Esophagus (tissue), 2 donors: ENCODE results near the gene KRT37. TPM values are rescaled to one million over a fixed set of nuclear protein-coding genes. Genes with fewer than 3 reads are reported as not detected.
"Not testable (repeated sequence)": the region's sequence is repeated elsewhere in the genome, so short reads cannot be mapped to it uniquely, and the experiment has no call there.

Experiments
- H3K27ac ChIP-seq, 2 donors: one replicate each; pipeline ENCODE4 v1.5.1; 2013; ENCODE audit warnings: low read depth in 2 of 2, mild to moderate bottlenecking in 2 of 2, inconsistent platforms in 1 of 2, low read length in 1 of 2, moderate library complexity in 1 of 2
- H3K27me3 ChIP-seq, 2 donors: one replicate each; pipeline ENCODE4 v1.6.1; 2013; ENCODE audit warnings: low read length in 2 of 2, control low read depth in 1 of 2, mild to moderate bottlenecking in 1 of 2; ENCODE audit not compliant: insufficient read depth in 2 of 2, control insufficient read depth in 1 of 2
- H3K36me3 ChIP-seq, 2 donors: one replicate each; pipeline ENCODE4 v1.6.1; 2013; ENCODE audit warnings: low read length in 1 of 2; ENCODE audit not compliant: control insufficient read depth in 2 of 2, insufficient read depth in 2 of 2
- H3K4me1 ChIP-seq, 2 donors: one replicate each; pipeline ENCODE4 v1.6.1; 2013; ENCODE audit warnings: low read length in 1 of 2; ENCODE audit not compliant: control insufficient read depth in 2 of 2, insufficient read depth in 2 of 2
- H3K4me3 ChIP-seq, 2 donors: one replicate each; pipeline ENCODE4 v1.5.1; 2013; ENCODE audit warnings: low read length in 2 of 2, mild to moderate bottlenecking in 2 of 2, low read depth in 1 of 2, moderate library complexity in 1 of 2
- H3K9me3 ChIP-seq, 2 donors: one replicate each; pipeline ENCODE4 v1.6.1; 2013; ENCODE audit warnings: mild to moderate bottlenecking in 2 of 2, low read depth in 1 of 2, low read length in 1 of 2, moderate library complexity in 1 of 2; ENCODE audit not compliant: control insufficient read depth in 2 of 2, insufficient read depth in 1 of 2
- WGBS, 2 donors: extraction: QIAGEN DNeasy Blood & Tissue Kit; methylation state at CpG; one replicate each; pipeline ENCODE4 v1.1.7; 2013; 5-methylcytosine and 5-hydroxymethylcytosine counted together
- polyA plus RNA-seq, 2 donors: library from polyadenylated mRNA; stranded (reverse); fragments of 200-250 nt; gene quantifications; one replicate each; pipeline ENCODE4 v1.2.3, GENCODE V29; 2013
- donor health status: healthy with polysubstance abuse.
- donor health status: Bipolar disorder and iron deficiency.

KRT37 gene
- polyA plus RNA-seq, 2 donors = not detected

GRCh38 chr17:41396996-41397660, 27.3 kb downstream of the KRT37 start, which contains the start of gene KRT31:
Gene KRT31, minus strand, starts transcription at chr17:41397608. Its CDS starts 69 bp downstream, at chr17:41397539.
- 85 to 88% methylated on average over 16 of the region's 16 CpGs for WGBS, 2 donors
- Histone ChIP-seq H3K36me3 (no peaks in the 10 kb centered on the region), H3K9me3 (no peaks in the 10 kb centered on the region), H3K4me1 (peaks cover 2 to 16% of the 10 kb centered on the region in 2 donors), H3K4me3 (no peak within 1 kb of the TSS), H3K27me3 (no peaks in the 10 kb centered on the region), H3K27ac (no peak within 1 kb of the TSS)

DNA sequence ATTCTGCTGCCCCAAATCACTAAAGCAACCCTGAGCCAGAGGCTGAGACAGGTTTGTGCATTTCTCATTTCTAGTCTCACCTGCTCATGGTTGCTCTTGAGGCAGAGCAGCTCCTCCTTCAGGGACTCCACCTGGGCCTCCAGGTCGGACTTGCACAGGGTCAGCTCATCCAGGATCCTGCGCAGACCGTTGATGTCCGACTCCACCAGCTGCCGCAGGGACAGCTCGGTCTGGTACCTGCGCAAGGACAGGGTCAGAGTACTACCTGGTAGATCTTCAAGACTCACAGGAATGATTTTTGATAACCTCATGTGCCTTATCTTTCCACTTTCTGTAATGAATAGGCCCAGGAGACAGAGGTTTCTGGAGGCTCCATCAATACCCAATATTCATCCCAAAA, 28.0 kb downstream of the KRT37 start:
- H3K27ac ChIP-seq = no peak overlapping the region
- H3K4me3 ChIP-seq = no peak overlapping the region
- WGBS, 2 donors = 88 to 93% methylated on average over 7 of the region's 7 CpGs
- no peaks in the 10 kb centered on the region for H3K27me3 ChIP-seq
- H3K36me3 ChIP-seq = no peaks in the 10 kb centered on the region
- peaks cover 2 to 16% of the 10 kb centered on the region in 2 donors for H3K4me1 ChIP-seq
- no peaks in the 10 kb centered on the region for H3K9me3 ChIP-seq

- H3K27me3 ChIP-seq = no peaks in the 10 kb centered on the region
- 88 to 95% methylated on average over 1 of the region's 1 CpG for WGBS, 2 donors
- no peaks in the 10 kb centered on the region for H3K9me3 ChIP-seq
- H3K4me3 ChIP-seq = no peak overlapping the region
- H3K27ac ChIP-seq = peak overlapping the region; percentile 44 to 66
- peaks cover 2 to 16% of the 10 kb centered on the region in 2 donors for H3K4me1 ChIP-seq
- H3K36me3 ChIP-seq = no peaks in the 10 kb centered on the region
Measured at GRCh38 chr17:41395611-41396010, 28.8 kb downstream of the KRT37 start.

GRCh38 chr17:41395044-41395443, 29.3 kb downstream of the KRT37 start:
- WGBS, 2 donors = 51 to 74% methylated on average over 12 of the region's 12 CpGs
- H3K27me3 ChIP-seq = not testable (repeated sequence)

GRCh38 chr17:41394254-41394996, 30.0 kb downstream of the KRT37 start:
- H3K9me3 ChIP-seq = no peaks in the 10 kb centered on the region
- peak overlapping the region; percentile 40 to 63 for H3K27ac ChIP-seq
- H3K4me1 ChIP-seq = peaks cover 2 to 16% of the 10 kb centered on the region in 2 donors
- H3K36me3 ChIP-seq = no peaks in the 10 kb centered on the region
- no peak overlapping the region for H3K4me3 ChIP-seq
- H3K27me3 ChIP-seq = no peaks in the 10 kb centered on the region
- 52 to 73% methylated on average over 10 of the region's 10 CpGs for WGBS, 2 donors

More at GRCh38 chr17:41395044-41395443, 29.3 kb downstream of the KRT37 start:
- not testable (repeated sequence) for H3K36me3 ChIP-seq, H3K9me3 ChIP-seq, H3K4me3 ChIP-seq
- H3K4me1 ChIP-seq = peaks cover 2 to 16% of the 10 kb centered on the region in 2 donors
- H3K27ac ChIP-seq = peak overlapping the region; percentile 44 to 66

DNA sequence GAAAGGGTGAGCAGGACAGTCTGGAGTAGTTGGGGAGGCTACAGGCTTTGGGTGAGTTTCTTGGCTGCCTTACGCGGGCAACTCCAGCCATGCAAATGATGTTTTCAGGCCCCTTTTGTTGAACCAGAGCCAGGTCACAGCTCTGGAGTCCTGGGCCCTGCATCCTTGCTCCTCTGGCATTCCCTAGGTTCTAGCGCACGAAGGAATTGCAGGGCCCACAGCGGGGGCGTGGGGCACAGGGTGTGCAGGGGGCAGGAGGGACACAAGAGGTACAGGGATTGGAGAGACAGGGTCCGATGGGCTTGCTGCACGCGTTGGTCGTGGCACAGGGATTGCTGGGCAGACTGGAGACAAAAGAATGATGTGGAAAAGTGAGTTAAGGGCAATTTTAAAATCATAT, 30.6 kb downstream of the KRT37 start:
- Histone ChIP-seq H3K27ac (peak overlapping the region; percentile 12 to 45), H3K27me3 (no peaks in the 10 kb centered on the region), H3K9me3 (no peaks in the 10 kb centered on the region), H3K4me1 (peaks cover 2 to 16% of the 10 kb centered on the region in 2 donors), H3K4me3 (no peak overlapping the region), H3K36me3 (no peaks in the 10 kb centered on the region)
- WGBS, 2 donors = 86% methylated on average over 9 to 10 of the region's 10 CpGs

- Histone ChIP-seq H3K27ac (peak overlapping the region in 1 of 2 donors; percentile 45), H3K4me1 (peaks cover 2 to 16% of the 10 kb centered on the region in 2 donors), H3K9me3 (no peaks in the 10 kb centered on the region), H3K4me3 (no peak overlapping the region), H3K27me3 (no peaks in the 10 kb centered on the region), H3K36me3 (no peaks in the 10 kb centered on the region)
- WGBS, 2 donors = 57 to 62% methylated on average over 5 of the region's 5 CpGs
Measured at GRCh38 chr17:41393294-41393693, 31.1 kb downstream of the KRT37 start.

DNA sequence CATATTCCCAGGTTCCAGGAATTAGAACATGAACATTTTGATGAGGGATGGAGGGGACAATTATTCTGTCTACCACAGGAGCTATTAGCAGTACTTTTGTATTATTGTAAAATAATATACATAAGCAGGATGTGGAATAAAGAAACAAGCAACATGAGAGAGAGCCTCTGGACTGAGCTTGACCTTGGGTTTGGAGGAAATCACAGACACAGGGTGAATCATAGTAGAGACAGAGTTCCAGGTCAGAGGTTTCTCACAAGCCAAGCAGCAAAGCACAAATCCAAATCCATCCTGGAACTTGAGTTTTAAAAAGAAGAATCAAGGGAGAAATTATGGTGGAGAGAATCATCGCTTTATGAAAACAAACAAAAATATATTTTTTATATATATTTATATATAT, 32.1 kb downstream of the KRT37 start:
- Histone ChIP-seq H3K27me3 (no peaks in the 10 kb centered on the region), H3K4me3 (no peak overlapping the region), H3K9me3 (no peaks in the 10 kb centered on the region), H3K36me3 (no peaks in the 10 kb centered on the region), H3K27ac (no peak overlapping the region), H3K4me1 (peaks cover 2 to 16% of the 10 kb centered on the region in 2 donors)
- 91 to 96% methylated on average over 1 of the region's 1 CpG for WGBS, 2 donors

DNA sequence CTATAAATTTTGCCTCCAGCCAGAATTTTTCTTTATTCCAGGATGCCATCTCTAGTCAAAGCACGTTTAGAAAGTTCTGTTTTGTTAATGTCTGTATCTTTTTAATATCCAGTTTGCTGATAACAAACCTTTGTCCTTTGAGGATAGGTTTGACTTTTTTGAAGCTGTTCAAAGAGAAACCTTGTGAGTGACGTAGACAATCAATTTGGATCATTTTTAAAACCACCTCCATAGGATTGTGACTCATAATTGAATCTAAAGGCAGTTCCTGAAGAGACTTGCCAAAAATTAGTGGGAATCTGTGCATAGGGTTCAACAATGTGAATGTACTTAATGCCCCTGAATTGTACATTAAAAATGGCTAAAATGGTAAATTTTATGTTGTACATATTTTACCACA, 32.9 kb downstream of the KRT37 start:
- Histone ChIP-seq H3K27ac (no peak overlapping the region), H3K4me1 (peaks cover 2 to 16% of the 10 kb centered on the region in 2 donors), H3K27me3 (no peaks in the 10 kb centered on the region), H3K9me3 (no peaks in the 10 kb centered on the region), H3K4me3 (no peak overlapping the region), H3K36me3 (no peaks in the 10 kb centered on the region)
- WGBS, 2 donors = 33 to 51% methylated on average over 2 of the region's 2 CpGs
